Measurements from ENCODE around the gene UFSP1.
"Not testable (repeated sequence)": the region's sequence is repeated elsewhere in the genome, so short reads cannot be mapped to it uniquely, and the experiment has no call there.

UFSP1 gene

GRCh38 chr7:100914879-100915447, 25.4 kb upstream of the UFSP1 start:
- DNase-seq (no peak), ATAC-seq (ENCODE audit: insufficient read depth, low read depth) (no peak)
- no peaks in the 10 kb centered on the region for H3K36me3 ChIP-seq (ENCODE audit: insufficient read depth, low read length)

DNA sequence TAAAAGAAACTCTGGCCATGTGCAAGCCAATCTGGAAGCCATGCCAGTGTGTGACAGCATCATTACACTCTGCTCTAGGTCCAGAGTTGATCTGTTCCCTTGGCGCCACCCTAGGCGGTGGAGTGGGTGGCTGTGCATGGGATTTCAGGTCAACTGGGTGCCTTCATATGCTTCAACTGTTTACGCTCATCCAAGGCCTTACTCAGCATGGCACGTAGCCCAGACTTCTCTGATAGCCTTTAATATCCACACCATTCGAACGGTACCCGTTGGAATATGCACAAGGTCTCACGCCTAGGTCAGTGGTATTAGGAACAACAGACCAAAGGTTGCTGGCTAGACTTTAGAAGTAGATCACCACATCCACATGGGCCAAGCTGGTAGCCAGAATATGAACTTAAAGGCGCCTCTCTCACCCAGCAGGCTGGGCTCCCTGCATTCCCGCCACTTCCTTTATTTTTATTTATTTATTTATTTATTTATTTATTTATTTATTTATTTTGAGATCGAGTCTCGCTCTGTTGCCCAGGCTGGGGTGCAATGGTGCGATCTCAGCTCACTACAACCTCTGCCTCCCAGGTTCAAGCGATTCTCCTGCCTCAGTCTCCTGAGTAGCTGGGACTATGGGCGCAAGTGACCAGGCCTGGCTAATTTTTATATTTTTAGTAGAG, 24.8 kb upstream of the UFSP1 start:
- no peaks in the 10 kb centered on the region for H4K20me1 ChIP-seq (ENCODE audit: insufficient read depth, low read length)
- TF ChIP-seq, protein P1, sequence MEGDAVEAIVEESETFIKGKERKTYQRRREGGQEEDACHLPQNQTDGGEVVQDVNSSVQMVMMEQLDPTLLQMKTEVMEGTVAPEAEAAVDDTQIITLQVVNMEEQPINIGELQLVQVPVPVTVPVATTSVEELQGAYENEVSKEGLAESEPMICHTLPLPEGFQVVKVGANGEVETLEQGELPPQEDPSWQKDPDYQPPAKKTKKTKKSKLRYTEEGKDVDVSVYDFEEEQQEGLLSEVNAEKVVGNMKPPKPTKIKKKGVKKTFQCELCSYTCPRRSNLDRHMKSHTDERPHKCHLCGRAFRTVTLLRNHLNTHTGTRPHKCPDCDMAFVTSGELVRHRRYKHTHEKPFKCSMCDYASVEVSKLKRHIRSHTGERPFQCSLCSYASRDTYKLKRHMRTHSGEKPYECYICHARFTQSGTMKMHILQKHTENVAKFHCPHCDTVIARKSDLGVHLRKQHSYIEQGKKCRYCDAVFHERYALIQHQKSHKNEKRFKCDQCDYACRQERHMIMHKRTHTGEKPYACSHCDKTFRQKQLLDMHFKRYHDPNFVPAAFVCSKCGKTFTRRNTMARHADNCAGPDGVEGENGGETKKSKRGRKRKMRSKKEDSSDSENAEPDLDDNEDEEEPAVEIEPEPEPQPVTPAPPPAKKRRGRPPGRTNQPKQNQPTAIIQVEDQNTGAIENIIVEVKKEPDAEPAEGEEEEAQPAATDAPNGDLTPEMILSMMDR (IDR thresholded peaks at IDR 0.05; ENCODE audit: borderline replicate concordance, extremely low read depth, low read length, poor library complexity, severe bottlenecking) = no peak
- no peak for TF ChIP-seq EZH2 (IDR thresholded peaks at IDR 0.05; ENCODE audit: borderline replicate concordance, low read depth, low read length, severe bottlenecking)
- no peak for ATAC-seq (ENCODE audit: insufficient read depth, low read depth)
- no peaks in the 10 kb centered on the region for H3K9me3 ChIP-seq (ENCODE audit: insufficient read depth, low read length, severe bottlenecking)
- H3K36me3 ChIP-seq (ENCODE audit: insufficient read depth, low read length) = no peaks in the 10 kb centered on the region
- no peak overlapping the region for H3K4me2 ChIP-seq (ENCODE audit: insufficient read depth, low read length)
- no peak overlapping the region for H3K9ac ChIP-seq (ENCODE audit: low read depth, low read length)
- no peak overlapping the region for H3K27ac ChIP-seq (ENCODE audit: low read length)
- H3K79me2 ChIP-seq (ENCODE audit: insufficient read depth, low read length) = no peaks in the 10 kb centered on the region
- no peak overlapping the region for H3K4me3 ChIP-seq (ENCODE audit: low read depth in 1 of 2, low read length in 2 of 2)
- DNase-seq = no peak
- no peaks in the 10 kb centered on the region for H3K4me1 ChIP-seq (ENCODE audit: insufficient read depth, low read length)
- no peak overlapping the region for H2AFZ ChIP-seq (ENCODE audit: low read depth, low read length)
- no peaks in the 10 kb centered on the region for H3K27me3 ChIP-seq (ENCODE audit: insufficient read depth, low read length, poor library complexity)

More at GRCh38 chr7:100914879-100915447, 25.4 kb upstream of the UFSP1 start:
- Histone ChIP-seq H2AFZ (ENCODE audit: low read depth, low read length) (no peak overlapping the region), H3K27me3 (ENCODE audit: insufficient read depth, low read length, poor library complexity) (no peaks in the 10 kb centered on the region), H3K4me1 (ENCODE audit: insufficient read depth, low read length) (no peaks in the 10 kb centered on the region), H3K9ac (ENCODE audit: low read depth, low read length) (no peak overlapping the region), H3K27ac (ENCODE audit: low read length) (no peak overlapping the region), H3K4me3 (ENCODE audit: low read depth in 1 of 2, low read length in 2 of 2) (no peak overlapping the region), H3K9me3 (ENCODE audit: insufficient read depth, low read length, severe bottlenecking) (no peaks in the 10 kb centered on the region), H3K79me2 (ENCODE audit: insufficient read depth, low read length) (no peaks in the 10 kb centered on the region), H3K4me2 (ENCODE audit: insufficient read depth, low read length) (no peak overlapping the region), H4K20me1 (ENCODE audit: insufficient read depth, low read length) (no peaks in the 10 kb centered on the region)
- TF ChIP-seq, protein P1 (IDR thresholded peaks at IDR 0.05; ENCODE audit: borderline replicate concordance, extremely low read depth, low read length, poor library complexity, severe bottlenecking) = no peak
- TF ChIP-seq EZH2 (IDR thresholded peaks at IDR 0.05; ENCODE audit: borderline replicate concordance, low read depth, low read length, severe bottlenecking) = no peak

- Histone ChIP-seq H3K9ac (ENCODE audit: low read depth, low read length) (no peak overlapping the region), H2AFZ (ENCODE audit: low read depth, low read length) (no peak overlapping the region), H3K27me3 (ENCODE audit: insufficient read depth, low read length, poor library complexity) (no peaks in the 10 kb centered on the region), H4K20me1 (ENCODE audit: insufficient read depth, low read length) (no peaks in the 10 kb centered on the region), H3K4me1 (ENCODE audit: insufficient read depth, low read length) (no peaks in the 10 kb centered on the region), H3K27ac (ENCODE audit: low read length) (no peak overlapping the region), H3K9me3 (ENCODE audit: insufficient read depth, low read length, severe bottlenecking) (no peaks in the 10 kb centered on the region), H3K4me3 (ENCODE audit: low read depth in 1 of 2, low read length in 2 of 2) (no peak overlapping the region), H3K79me2 (ENCODE audit: insufficient read depth, low read length) (no peaks in the 10 kb centered on the region), H3K4me2 (ENCODE audit: insufficient read depth, low read length) (no peak overlapping the region), H3K36me3 (ENCODE audit: insufficient read depth, low read length) (no peaks in the 10 kb centered on the region)
- TF ChIP-seq, protein P1 (IDR thresholded peaks at IDR 0.05; ENCODE audit: borderline replicate concordance, extremely low read depth, low read length, poor library complexity, severe bottlenecking) = no peak
- TF ChIP-seq EZH2 (IDR thresholded peaks at IDR 0.05; ENCODE audit: borderline replicate concordance, low read depth, low read length, severe bottlenecking) = no peak
- ATAC-seq (ENCODE audit: insufficient read depth, low read depth) (no peak), DNase-seq (no peak)
Observed at GRCh38 chr7:100911484-100911883, 22.0 kb upstream of the UFSP1 start.

- H3K9ac ChIP-seq (ENCODE audit: low read depth, low read length); H3K9me3 ChIP-seq (ENCODE audit: insufficient read depth, low read length, severe bottlenecking); H3K4me3 ChIP-seq (ENCODE audit: low read depth in 1 of 2, low read length in 2 of 2); H3K27me3 ChIP-seq (ENCODE audit: insufficient read depth, low read length, poor library complexity); DNase-seq; ATAC-seq (ENCODE audit: insufficient read depth, low read depth); H3K36me3 ChIP-seq (ENCODE audit: insufficient read depth, low read length); H2AFZ ChIP-seq (ENCODE audit: low read depth, low read length); H3K4me1 ChIP-seq (ENCODE audit: insufficient read depth, low read length); H3K27ac ChIP-seq (ENCODE audit: low read length); H3K4me2 ChIP-seq (ENCODE audit: insufficient read depth, low read length); H3K79me2 ChIP-seq (ENCODE audit: insufficient read depth, low read length); H4K20me1 ChIP-seq (ENCODE audit: insufficient read depth, low read length): not testable (repeated sequence)
Observed at GRCh38 chr7:100910443-100910842, 20.9 kb upstream of the UFSP1 start.
